ENCODE results near the gene LIMK2.

Gene LIMK2

DNA sequence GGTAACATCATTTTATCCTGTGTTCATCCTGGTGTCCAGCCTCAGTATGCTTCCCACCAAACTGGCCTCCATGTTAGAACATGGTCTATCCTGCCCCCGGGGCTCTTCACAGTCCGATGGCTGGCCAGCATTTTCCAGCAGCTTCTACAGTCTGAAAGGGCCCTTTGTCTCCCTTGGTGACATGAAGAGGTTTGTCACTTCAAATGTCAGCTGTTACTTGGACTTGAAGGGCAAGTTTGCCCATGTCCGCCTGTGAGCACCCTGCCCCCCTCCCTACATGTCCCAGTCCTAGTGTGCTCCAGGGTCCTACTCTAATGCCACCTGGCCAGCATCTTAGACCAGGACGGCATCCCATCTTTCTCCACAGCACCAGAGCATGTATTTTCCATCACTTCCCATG lies 109.3 kb downstream of the LIMK2 start:
- no peak for DNase-seq
- no peak for TF ChIP-seq POLR2A (IDR thresholded peaks at IDR 0.05; ENCODE audit: low read length)
- no peak for TF ChIP-seq GATA1 (IDR thresholded peaks at IDR 0.05; ENCODE audit: low read depth, low read length)

DNA sequence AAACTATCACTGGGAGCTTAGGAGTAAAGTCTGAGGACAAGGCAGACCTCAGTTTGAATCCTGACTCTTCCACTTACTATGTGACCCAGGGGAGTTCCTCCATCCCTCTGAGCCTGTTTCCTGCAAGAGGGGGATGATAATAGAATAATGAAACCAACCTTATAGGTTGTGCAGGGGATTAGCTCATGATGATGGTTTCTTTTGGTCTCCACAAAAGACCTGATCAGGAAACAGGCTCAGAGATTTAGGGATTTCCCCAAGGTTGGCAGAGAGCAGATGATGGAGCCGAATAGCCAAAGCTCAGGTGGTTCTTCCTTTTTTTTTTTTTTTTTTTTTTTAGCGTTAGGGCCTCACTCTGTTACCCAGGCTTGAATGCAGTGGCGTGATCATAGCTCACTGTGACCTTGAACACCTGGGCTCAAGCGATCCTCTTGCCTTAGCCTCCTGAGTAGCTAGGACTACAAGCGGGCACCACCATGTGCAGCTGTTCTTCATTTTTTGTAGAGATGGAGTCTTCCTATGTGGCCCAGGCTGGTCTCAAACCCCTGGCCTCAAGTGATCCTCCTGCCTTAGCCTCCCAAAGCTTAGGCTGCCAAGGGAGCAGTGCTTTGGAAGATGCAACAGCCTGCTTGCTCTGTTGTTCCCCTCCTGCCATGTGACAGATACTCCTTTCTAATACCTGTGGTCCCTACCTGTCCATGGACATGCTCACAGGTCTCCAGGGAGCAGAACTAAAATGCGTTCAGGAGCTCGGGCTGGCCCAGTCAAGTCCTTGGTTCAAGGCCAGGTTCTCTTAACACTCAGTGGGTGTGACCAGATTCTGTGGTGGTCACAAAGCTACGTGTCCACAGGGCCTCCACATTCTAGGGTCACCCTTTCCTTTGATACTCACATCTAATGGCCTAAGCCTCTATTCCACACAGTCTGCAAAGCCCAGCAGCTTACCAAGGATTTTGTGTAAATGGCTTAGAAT lies 111.8 kb downstream of the LIMK2 start:
- no peak for DNase-seq
- TF ChIP-seq GATA1 (IDR thresholded peaks at IDR 0.05; ENCODE audit: low read depth, low read length) (no peak), POLR2A (IDR thresholded peaks at IDR 0.05; ENCODE audit: low read length) (no peak)

DNA sequence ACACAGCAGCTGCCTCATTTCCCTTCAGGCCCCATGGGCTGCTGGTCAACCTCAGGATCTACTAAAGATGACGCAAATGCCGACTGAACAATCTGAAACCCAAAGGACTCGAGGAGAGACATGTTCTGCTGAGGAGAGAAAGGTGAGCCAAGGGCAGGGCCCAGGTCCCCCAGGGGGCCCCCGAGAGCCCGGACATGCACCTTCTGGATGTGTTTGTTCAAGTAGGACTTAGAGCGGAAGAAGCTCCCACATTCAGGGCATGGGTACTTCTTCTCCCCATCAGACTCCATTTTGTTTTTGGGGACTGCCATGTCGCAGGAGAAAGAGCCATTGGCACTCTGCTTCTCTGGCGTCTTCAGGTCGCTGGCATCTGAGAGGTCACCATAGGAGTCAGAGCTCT lies 114.8 kb downstream of the LIMK2 start:
- no peak for TF ChIP-seq GATA1 (IDR thresholded peaks at IDR 0.05; ENCODE audit: low read depth, low read length)
- no peak for TF ChIP-seq POLR2A (IDR thresholded peaks at IDR 0.05; ENCODE audit: low read length)
- DNase-seq = no peak

DNA sequence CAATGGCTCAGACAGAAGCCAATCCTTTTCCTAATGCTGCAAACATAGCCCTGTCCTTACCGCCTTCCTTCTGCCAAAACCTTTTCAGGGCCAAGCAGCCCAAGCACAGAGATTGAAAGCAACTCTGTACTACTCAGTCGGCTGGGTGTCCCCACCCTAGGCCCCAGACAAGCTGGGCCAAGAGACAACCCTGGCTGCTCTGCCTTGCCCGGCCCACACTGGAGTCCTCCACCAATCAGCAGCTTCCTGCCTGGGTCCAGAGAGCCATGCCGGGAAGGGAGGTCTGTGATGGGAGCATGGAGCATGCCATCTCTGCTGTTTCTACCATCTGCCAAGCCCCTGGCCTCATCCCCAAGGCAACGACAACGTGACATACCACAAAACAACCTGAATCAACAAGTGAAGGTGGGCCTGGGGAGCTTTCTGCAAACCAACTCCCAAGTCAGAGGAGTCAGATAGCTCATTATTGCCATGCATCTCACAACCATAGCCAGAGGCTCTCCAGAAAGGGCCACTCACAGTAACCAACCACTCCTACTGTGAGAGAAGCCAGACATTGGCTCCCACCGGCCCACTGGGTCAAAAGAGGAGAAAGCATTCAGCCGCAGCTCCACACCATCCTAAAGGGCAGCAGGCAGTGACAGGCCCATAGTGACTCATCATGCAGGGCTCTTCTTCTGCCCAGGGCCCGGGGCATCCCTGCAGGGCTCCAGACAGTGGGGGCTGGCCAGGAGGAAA lies 115.9 kb downstream of the LIMK2 start:
- TF ChIP-seq POLR2A (IDR thresholded peaks at IDR 0.05; ENCODE audit: low read length) (no peak), GATA1 (IDR thresholded peaks at IDR 0.05; ENCODE audit: low read depth, low read length) (no peak)
- no peak for DNase-seq

DNA sequence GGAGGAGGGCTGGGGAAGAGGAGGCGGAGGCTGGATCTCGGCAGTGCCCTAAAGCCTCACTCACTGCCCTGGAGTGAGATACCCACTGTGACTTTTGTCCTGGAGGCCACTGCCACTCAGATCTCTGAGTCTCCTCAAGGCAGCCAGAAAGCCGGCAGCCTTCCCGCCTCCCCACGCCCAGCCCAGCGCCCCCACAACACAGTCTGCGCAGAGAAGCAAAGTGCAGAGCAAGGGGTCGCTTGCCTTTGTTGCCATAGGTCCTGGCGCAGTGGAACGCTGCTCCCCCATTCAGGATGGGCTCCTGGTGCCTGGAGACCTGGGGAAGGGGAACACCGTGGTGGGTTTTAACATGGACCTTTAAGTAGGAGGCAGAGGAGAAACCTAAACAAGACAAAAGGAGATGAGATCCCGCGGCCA lies 116.5 kb downstream of the LIMK2 start:
- TF ChIP-seq GATA1 (IDR thresholded peaks at IDR 0.05; ENCODE audit: low read depth, low read length) = no peak
- TF ChIP-seq POLR2A (IDR thresholded peaks at IDR 0.05; ENCODE audit: low read length) = no peak
- no peak for DNase-seq

DNA sequence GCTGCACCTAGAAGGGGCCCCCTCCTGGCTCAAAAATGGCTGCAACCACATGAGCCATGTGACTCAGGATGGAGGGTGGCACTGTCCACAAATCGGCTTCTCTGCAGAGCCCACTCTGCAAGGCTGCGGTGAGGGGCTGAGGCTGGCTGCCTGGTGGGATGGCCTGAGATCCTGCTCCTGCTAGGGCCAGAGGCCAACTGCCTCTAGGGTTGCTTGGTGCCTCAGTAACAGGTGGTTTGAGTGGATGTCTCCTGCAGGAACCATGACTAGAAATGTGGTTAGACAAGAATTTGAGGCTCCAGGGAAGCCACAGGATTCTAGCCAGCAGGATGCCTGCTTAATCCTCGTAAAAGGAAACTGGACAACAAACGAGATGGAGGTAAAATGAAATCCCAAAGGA lies 116.9 kb downstream of the LIMK2 start:
- DNase-seq = no peak
- TF ChIP-seq GATA1 (IDR thresholded peaks at IDR 0.05; ENCODE audit: low read depth, low read length) (no peak), POLR2A (IDR thresholded peaks at IDR 0.05; ENCODE audit: low read length) (no peak)
